Activated T-cell treated with anti-CD3 and anti-CD28 coated beads, Interleukin-2, amount 50 U/mL, for 24 hours (primary cell): ENCODE data around the gene IFIH1.

ENCODE experiments used
- DNase-seq: peaks from one replicate; pipeline ENCODE4 v3.0.0-alpha.2; 2020
- H3K27ac Mint-ChIP-seq: 2 replicates; pipeline ENCODE4 v1.8.0; 2020; ENCODE audit warnings: mild to moderate bottlenecking, mixed read lengths
- H3K27me3 Mint-ChIP-seq: 2 replicates; pipeline ENCODE4 v1.8.0; 2020; ENCODE audit warnings: mixed read lengths
- H3K36me3 Mint-ChIP-seq: 2 replicates; pipeline ENCODE4 v1.8.0; 2020; ENCODE audit warnings: low read depth, mixed read lengths
- H3K4me1 Mint-ChIP-seq: 2 replicates; pipeline ENCODE4 v1.8.0; 2020; ENCODE audit warnings: low read depth, mixed read lengths
- H3K4me3 Mint-ChIP-seq: 2 replicates; pipeline ENCODE4 v1.8.0; 2020; ENCODE audit warnings: mild to moderate bottlenecking, moderate library complexity, mixed read lengths
- H3K9me3 Mint-ChIP-seq: 2 replicates; pipeline ENCODE4 v1.8.0; 2020; ENCODE audit warnings: mixed read lengths

Gene IFIH1

GRCh38 chr2:162318328-162319180, at the start of gene IFIH1:
Gene IFIH1, minus strand, starts transcription at chr2:162318684. Its CDS starts 377 bp downstream, at chr2:162318307.
- H3K4me1 Mint-ChIP-seq: peaks cover 65% of the 10 kb centered on the region
- H3K27ac Mint-ChIP-seq: peak within 1 kb of the TSS; percentile 97
- no peaks in the 10 kb centered on the region for H3K27me3 Mint-ChIP-seq
- peaks cover 23% of the 10 kb centered on the region for H3K36me3 Mint-ChIP-seq
- peak within 1 kb of the TSS; percentile 84 for H3K4me3 Mint-ChIP-seq
- peak; percentile 83 for DNase-seq
- no peaks in the 10 kb centered on the region for H3K9me3 Mint-ChIP-seq

GRCh38 chr2:162365392-162365791, 46.9 kb upstream of the IFIH1 start:
- DNase-seq: no peak
- H3K27ac Mint-ChIP-seq: no peak overlapping the region
- no peaks in the 10 kb centered on the region for H3K9me3 Mint-ChIP-seq
- H3K27me3 Mint-ChIP-seq: no peaks in the 10 kb centered on the region
- peaks cover 5% of the 10 kb centered on the region for H3K36me3 Mint-ChIP-seq
- no peaks in the 10 kb centered on the region for H3K4me1 Mint-ChIP-seq
- H3K4me3 Mint-ChIP-seq: no peak overlapping the region

- no peaks in the 10 kb centered on the region for H3K9me3 Mint-ChIP-seq
- peaks cover 18% of the 10 kb centered on the region for H3K4me1 Mint-ChIP-seq
- H3K36me3 Mint-ChIP-seq: peaks cover 3% of the 10 kb centered on the region
- peak overlapping the region; percentile 81 for H3K27ac Mint-ChIP-seq
- DNase-seq: no peak
- no peaks in the 10 kb centered on the region for H3K27me3 Mint-ChIP-seq
- H3K4me3 Mint-ChIP-seq: peak overlapping the region; percentile 87
Measured at GRCh38 chr2:162344617-162344950, 26.1 kb upstream of the IFIH1 start.

- H3K27ac Mint-ChIP-seq: peak within 1 kb of the TSS; percentile 81
- no peaks in the 10 kb centered on the region for H3K9me3 Mint-ChIP-seq
- peaks cover 18% of the 10 kb centered on the region for H3K4me1 Mint-ChIP-seq
- DNase-seq: peak; percentile 99
- peaks cover 3% of the 10 kb centered on the region for H3K36me3 Mint-ChIP-seq
- H3K4me3 Mint-ChIP-seq: peak within 1 kb of the TSS; percentile 87
- no peaks in the 10 kb centered on the region for H3K27me3 Mint-ChIP-seq
Measured at GRCh38 chr2:162343824-162344616, 25.5 kb upstream of the IFIH1 start, which contains the start of gene GCA. Gene GCA, plus strand, starts transcription at chr2:162344132. Its CDS starts 117 bp downstream, at chr2:162344249.

- H3K4me3 Mint-ChIP-seq: peak overlapping the region; percentile 87
Measured at GRCh38 chr2:162343492-162343823, 25.0 kb upstream of the IFIH1 start.

GRCh38 chr2:162342841-162343240, 24.4 kb upstream of the IFIH1 start:
- Mint-ChIP-seq H3K9me3 (no peaks in the 10 kb centered on the region), H3K4me1 (peaks cover 18% of the 10 kb centered on the region), H3K4me3 (no peak overlapping the region), H3K27ac (no peak overlapping the region), H3K36me3 (no peaks in the 10 kb centered on the region), H3K27me3 (no peaks in the 10 kb centered on the region)
- no peak for DNase-seq

More at GRCh38 chr2:162343492-162343823, 25.0 kb upstream of the IFIH1 start:
- peaks cover 18% of the 10 kb centered on the region for H3K4me1 Mint-ChIP-seq
- DNase-seq: no peak
- peaks cover under 1% of the 10 kb centered on the region for H3K36me3 Mint-ChIP-seq
- no peaks in the 10 kb centered on the region for H3K9me3 Mint-ChIP-seq
- H3K27me3 Mint-ChIP-seq: no peaks in the 10 kb centered on the region
- H3K27ac Mint-ChIP-seq: peak overlapping the region; percentile 78

GRCh38 chr2:162342321-162342720, 23.8 kb upstream of the IFIH1 start:
- DNase-seq: no peak
- Mint-ChIP-seq H3K4me3 (no peak overlapping the region), H3K4me1 (peaks cover 18% of the 10 kb centered on the region), H3K36me3 (no peaks in the 10 kb centered on the region), H3K27me3 (no peaks in the 10 kb centered on the region), H3K9me3 (no peaks in the 10 kb centered on the region), H3K27ac (no peak overlapping the region)

- Mint-ChIP-seq H3K4me3 (no peak overlapping the region), H3K4me1 (peaks cover 15% of the 10 kb centered on the region), H3K27ac (no peak overlapping the region), H3K27me3 (no peaks in the 10 kb centered on the region), H3K9me3 (no peaks in the 10 kb centered on the region), H3K36me3 (no peaks in the 10 kb centered on the region)
- DNase-seq: no peak
Measured at GRCh38 chr2:162340822-162341221, 22.3 kb upstream of the IFIH1 start.

- Mint-ChIP-seq H3K4me3 (no peak overlapping the region), H3K9me3 (no peaks in the 10 kb centered on the region), H3K4me1 (no peaks in the 10 kb centered on the region), H3K36me3 (no peaks in the 10 kb centered on the region), H3K27ac (no peak overlapping the region), H3K27me3 (no peaks in the 10 kb centered on the region)
- DNase-seq: no peak
Measured at GRCh38 chr2:162337868-162338267, 19.4 kb upstream of the IFIH1 start.

- no peaks in the 10 kb centered on the region for H3K9me3 Mint-ChIP-seq
- no peak overlapping the region for H3K4me3 Mint-ChIP-seq
- no peaks in the 10 kb centered on the region for H3K4me1 Mint-ChIP-seq
- H3K27me3 Mint-ChIP-seq: no peaks in the 10 kb centered on the region
- no peak overlapping the region for H3K27ac Mint-ChIP-seq
- H3K36me3 Mint-ChIP-seq: no peaks in the 10 kb centered on the region
- DNase-seq: no peak
Measured at GRCh38 chr2:162333968-162334367, 15.5 kb upstream of the IFIH1 start.

- no peaks in the 10 kb centered on the region for H3K4me1 Mint-ChIP-seq
- H3K27ac Mint-ChIP-seq: no peak overlapping the region
- H3K27me3 Mint-ChIP-seq: no peaks in the 10 kb centered on the region
- no peaks in the 10 kb centered on the region for H3K9me3 Mint-ChIP-seq
- H3K36me3 Mint-ChIP-seq: no peaks in the 10 kb centered on the region
- DNase-seq: no peak
- no peak overlapping the region for H3K4me3 Mint-ChIP-seq
Measured at GRCh38 chr2:162330881-162331280, 12.4 kb upstream of the IFIH1 start.

GRCh38 chr2:162328424-162329157, 10.1 kb upstream of the IFIH1 start:
- H3K27me3 Mint-ChIP-seq: no peaks in the 10 kb centered on the region
- no peaks in the 10 kb centered on the region for H3K4me1 Mint-ChIP-seq
- H3K36me3 Mint-ChIP-seq: no peaks in the 10 kb centered on the region
- no peak overlapping the region for H3K4me3 Mint-ChIP-seq
- H3K27ac Mint-ChIP-seq: no peak overlapping the region
- H3K9me3 Mint-ChIP-seq: no peaks in the 10 kb centered on the region
- no peak for DNase-seq

- no peak for DNase-seq
- H3K27ac Mint-ChIP-seq: no peak overlapping the region
- no peaks in the 10 kb centered on the region for H3K36me3 Mint-ChIP-seq
- H3K9me3 Mint-ChIP-seq: no peaks in the 10 kb centered on the region
- no peaks in the 10 kb centered on the region for H3K27me3 Mint-ChIP-seq
- no peaks in the 10 kb centered on the region for H3K4me1 Mint-ChIP-seq
- no peak overlapping the region for H3K4me3 Mint-ChIP-seq
Measured at GRCh38 chr2:162327806-162328205, 9.3 kb upstream of the IFIH1 start.

GRCh38 chr2:162327134-162327769, 8.8 kb upstream of the IFIH1 start:
- Mint-ChIP-seq H3K4me3 (no peak overlapping the region), H3K9me3 (no peaks in the 10 kb centered on the region), H3K4me1 (no peaks in the 10 kb centered on the region), H3K27ac (no peak overlapping the region), H3K27me3 (no peaks in the 10 kb centered on the region), H3K36me3 (no peaks in the 10 kb centered on the region)
- DNase-seq: no peak
